NT2/D1 (cell line): ENCODE measurements around the gene ERBB4.

ENCODE experiments used
- DNase-seq: peaks from one replicate; pipeline ENCODE4 v3.0.0-alpha.2; 2011; ENCODE audit warnings: low read depth, low spot score
- H3K27me3 ChIP-seq: 2 replicates; pipeline ENCODE4 v1.6.0; 2011; ENCODE audit warnings: mild to moderate bottlenecking; ENCODE audit not compliant: insufficient read length, insufficient read depth
- H3K36me3 ChIP-seq: 2 replicates; pipeline ENCODE4 v1.6.1; 2011; ENCODE audit warnings: mild to moderate bottlenecking, low read length, mixed read lengths; ENCODE audit not compliant: insufficient read depth, insufficient read length
- H3K4me1 ChIP-seq: 2 replicates; pipeline ENCODE4 v1.5.1; 2011; ENCODE audit not compliant: insufficient read depth, insufficient read length
- H3K4me3 ChIP-seq: 2 replicates; pipeline ENCODE4 v1.5.1; 2011; ENCODE audit warnings: low read depth; ENCODE audit not compliant: insufficient read length
- H3K9ac ChIP-seq: 2 replicates; pipeline ENCODE4 v1.6.0; 2011; ENCODE audit warnings: low read depth; ENCODE audit not compliant: insufficient read length
- H3K9me3 ChIP-seq: 2 replicates; pipeline ENCODE4 v1.5.1; 2011; ENCODE audit warnings: mild to moderate bottlenecking, low read length; ENCODE audit not compliant: insufficient read depth
- SUZ12 ChIP-seq: IDR thresholded peaks from 2 replicates; pipeline ENCODE4 v1.6.1; 2011; ENCODE audit not compliant: insufficient read length, insufficient read depth; ENCODE audit errors: extremely low read depth
- YY1 ChIP-seq: IDR thresholded peaks from 2 replicates; pipeline ENCODE4 v1.6.1; 2011; ENCODE audit not compliant: insufficient read length, insufficient read depth
- ZNF274 ChIP-seq: IDR thresholded peaks from 2 replicates; pipeline ENCODE4 v1.6.1; 2011; ENCODE audit warnings: mild to moderate bottlenecking, low read depth, low read length

ERBB4 gene

DNA sequence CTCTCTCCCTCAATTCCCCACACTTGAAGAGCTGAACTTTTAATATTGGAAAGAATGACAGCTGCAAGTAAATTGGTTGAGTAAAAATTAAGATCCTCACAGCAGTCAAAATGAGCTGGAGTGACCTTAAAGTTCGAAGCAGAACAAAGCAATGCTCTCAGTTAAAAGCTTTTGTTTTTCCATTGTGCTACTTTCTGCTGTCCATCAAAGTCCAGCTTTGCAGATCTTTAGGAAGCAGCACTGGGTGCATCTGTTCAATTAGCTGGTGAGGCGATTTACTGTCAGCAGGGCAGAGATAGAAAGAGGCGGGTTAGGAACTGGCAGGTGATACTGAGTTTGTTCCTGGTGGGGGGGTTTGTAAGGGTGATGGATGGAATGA is 1147.4 kb downstream of the ERBB4 start:
- no peaks in the 10 kb centered on the region for H3K4me1 ChIP-seq
- no peak overlapping the region for H3K4me3 ChIP-seq
- H3K36me3 ChIP-seq = no peaks in the 10 kb centered on the region
- no peaks in the 10 kb centered on the region for H3K27me3 ChIP-seq
- no peak for DNase-seq
- no peak overlapping the region for H3K9ac ChIP-seq
- TF ChIP-seq SUZ12 = no peak
- TF ChIP-seq YY1 = no peak
- TF ChIP-seq ZNF274 = no peak
- no peaks in the 10 kb centered on the region for H3K9me3 ChIP-seq

DNA sequence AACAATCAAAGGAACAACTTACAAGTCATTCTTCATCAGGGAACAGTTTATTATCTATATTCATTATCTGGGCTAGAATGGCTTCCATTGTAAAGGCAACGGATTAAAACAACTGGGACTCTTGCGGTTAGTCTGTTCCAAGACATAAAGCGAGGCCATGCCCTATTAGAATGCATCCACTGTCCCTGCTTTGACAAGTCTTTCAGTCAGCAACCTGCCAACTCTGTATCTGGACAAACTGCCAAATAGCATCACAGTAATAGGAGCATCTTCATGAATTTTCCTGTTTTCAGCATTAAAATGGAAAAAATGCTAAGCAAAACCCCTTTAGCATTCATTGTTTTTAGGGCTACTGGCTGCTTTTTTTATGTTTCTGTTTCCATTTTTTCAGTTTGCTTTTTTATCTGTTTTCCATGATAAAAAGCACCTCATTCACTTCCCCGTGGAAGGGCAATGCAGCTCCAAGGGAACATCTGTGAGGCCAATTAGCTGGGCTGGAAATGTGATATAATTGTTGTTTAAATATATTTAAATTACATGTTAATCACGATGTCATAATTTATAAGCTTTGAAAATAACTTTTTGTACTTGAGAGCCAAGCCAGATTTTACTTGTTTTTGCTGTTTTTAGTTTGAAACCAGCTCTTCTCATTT is 1147.9 kb downstream of the ERBB4 start:
- no peaks in the 10 kb centered on the region for H3K36me3 ChIP-seq
- no peaks in the 10 kb centered on the region for H3K9me3 ChIP-seq
- no peak for DNase-seq
- no peak overlapping the region for H3K9ac ChIP-seq
- no peak for TF ChIP-seq ZNF274
- no peak for TF ChIP-seq YY1
- no peak for TF ChIP-seq SUZ12
- H3K27me3 ChIP-seq = no peaks in the 10 kb centered on the region
- no peaks in the 10 kb centered on the region for H3K4me1 ChIP-seq
- no peak overlapping the region for H3K4me3 ChIP-seq

DNA sequence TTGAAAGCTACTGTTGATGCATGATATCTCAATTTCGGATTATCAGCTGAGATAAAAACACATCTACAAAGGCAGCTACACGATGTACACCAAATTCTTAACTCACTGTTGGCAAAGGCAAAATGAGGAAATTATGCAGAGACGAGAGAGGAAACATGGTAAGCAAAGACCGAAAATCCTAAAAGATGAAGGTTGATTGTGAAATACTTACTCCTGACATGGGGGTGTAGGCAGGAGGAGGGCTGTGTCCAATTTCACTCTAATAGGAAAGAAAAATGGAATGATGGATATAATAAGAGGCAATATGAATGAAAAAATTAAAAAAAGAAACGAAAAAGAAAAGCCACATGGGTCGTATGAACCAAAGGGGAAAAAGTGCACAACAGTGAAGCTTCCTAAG is 1150.9 kb downstream of the ERBB4 start:
- no peaks in the 10 kb centered on the region for H3K4me1 ChIP-seq
- no peak overlapping the region for H3K4me3 ChIP-seq
- no peak for TF ChIP-seq ZNF274
- TF ChIP-seq YY1 = no peak
- TF ChIP-seq SUZ12 = no peak
- H3K9me3 ChIP-seq = no peaks in the 10 kb centered on the region
- H3K9ac ChIP-seq = no peak overlapping the region
- no peaks in the 10 kb centered on the region for H3K36me3 ChIP-seq
- H3K27me3 ChIP-seq = no peaks in the 10 kb centered on the region
- no peak for DNase-seq

DNA sequence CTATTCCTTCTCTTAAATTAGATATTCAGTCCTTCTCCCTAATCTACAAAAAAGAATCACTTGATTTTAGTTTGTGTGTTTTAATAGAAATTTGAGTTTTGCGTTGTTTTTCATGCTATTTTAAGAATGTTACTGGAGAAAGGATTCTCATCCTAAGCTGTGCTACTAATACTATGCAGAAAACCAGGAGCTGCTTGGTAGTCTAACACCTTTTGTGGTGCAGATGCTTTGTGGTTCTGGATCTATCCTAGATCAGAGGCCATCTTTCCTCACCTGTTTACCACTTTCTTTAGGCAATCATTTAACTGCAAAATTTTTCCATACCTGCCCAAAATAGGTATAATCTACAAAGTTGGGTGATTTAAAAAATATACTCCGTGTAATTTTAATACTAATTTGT is 1158.6 kb downstream of the ERBB4 start:
- no peak overlapping the region for H3K4me3 ChIP-seq
- no peak overlapping the region for H3K9ac ChIP-seq
- H3K4me1 ChIP-seq = no peaks in the 10 kb centered on the region
- TF ChIP-seq ZNF274 = no peak
- no peak for TF ChIP-seq SUZ12
- TF ChIP-seq YY1 = no peak
- H3K27me3 ChIP-seq = no peaks in the 10 kb centered on the region
- no peaks in the 10 kb centered on the region for H3K36me3 ChIP-seq
- no peak for DNase-seq
- H3K9me3 ChIP-seq = no peaks in the 10 kb centered on the region

DNA sequence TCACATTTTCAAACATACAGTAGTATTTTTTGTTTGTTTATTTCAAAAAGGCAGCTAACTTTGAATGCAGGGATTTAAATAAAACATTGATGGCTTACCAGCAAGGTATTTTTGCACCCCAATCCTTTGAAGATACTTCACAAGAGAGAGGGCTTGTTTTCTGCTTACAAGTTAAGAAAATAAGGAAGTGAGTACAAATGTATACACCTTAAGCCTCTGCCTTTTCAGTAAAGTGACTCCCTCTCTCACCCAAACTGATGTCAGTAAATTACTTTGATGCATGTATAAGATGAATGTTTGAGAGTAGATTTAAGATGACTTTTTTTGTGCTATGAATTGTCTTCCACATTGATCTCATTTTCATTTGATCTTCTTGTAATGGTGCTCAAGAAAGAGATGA is 1162.2 kb downstream of the ERBB4 start:
- Histone ChIP-seq H3K36me3 (no peaks in the 10 kb centered on the region), H3K9ac (no peak overlapping the region), H3K9me3 (no peaks in the 10 kb centered on the region), H3K4me1 (no peaks in the 10 kb centered on the region), H3K4me3 (no peak overlapping the region), H3K27me3 (no peaks in the 10 kb centered on the region)
- DNase-seq = no peak
- TF ChIP-seq ZNF274 (no peak), YY1 (no peak), SUZ12 (no peak)

DNA sequence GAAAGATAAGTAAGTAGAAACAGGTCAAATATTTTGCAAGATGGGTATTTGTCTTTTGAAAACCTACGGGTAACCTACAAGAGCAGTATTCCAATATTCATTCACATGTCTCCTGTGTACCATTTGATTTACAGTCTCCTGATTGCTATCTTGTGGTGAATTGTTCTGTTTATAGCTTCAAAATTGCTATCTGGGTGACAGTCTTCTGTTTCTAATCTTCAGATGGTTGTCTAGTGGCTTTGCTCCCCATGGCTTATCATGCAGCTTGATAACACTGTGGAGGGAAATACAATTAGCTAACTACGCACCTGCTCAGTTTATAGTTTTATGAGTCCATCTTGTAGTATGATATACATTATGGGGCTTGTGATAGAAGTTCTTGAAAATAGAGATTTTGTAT is 1165.4 kb downstream of the ERBB4 start:
- Histone ChIP-seq H3K27me3 (no peaks in the 10 kb centered on the region), H3K36me3 (no peaks in the 10 kb centered on the region), H3K9me3 (no peaks in the 10 kb centered on the region), H3K9ac (no peak overlapping the region), H3K4me1 (no peaks in the 10 kb centered on the region), H3K4me3 (no peak overlapping the region)
- TF ChIP-seq SUZ12 = no peak
- TF ChIP-seq ZNF274 = no peak
- TF ChIP-seq YY1 = no peak
- no peak for DNase-seq

DNA sequence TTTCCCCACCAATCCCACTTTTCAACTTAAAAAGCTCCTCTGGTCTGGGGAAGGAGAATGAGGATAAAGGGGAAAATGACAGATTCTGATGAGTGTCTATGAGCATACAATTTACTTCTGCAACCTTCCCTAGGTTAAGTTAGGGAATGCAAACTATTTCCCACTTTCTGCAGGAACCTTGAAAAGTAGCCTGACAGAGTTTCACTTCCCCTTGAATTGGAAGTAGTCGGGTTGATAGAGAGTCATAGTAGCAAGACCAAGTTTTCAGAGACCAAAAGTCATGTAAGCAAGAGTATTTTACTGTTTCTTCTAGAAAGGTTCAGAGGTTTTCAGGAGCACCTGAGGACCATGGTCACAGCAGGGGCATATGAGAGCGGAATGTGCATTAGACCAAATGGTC is 1167.1 kb downstream of the ERBB4 start:
- H3K9me3 ChIP-seq = no peaks in the 10 kb centered on the region
- no peaks in the 10 kb centered on the region for H3K27me3 ChIP-seq
- DNase-seq = no peak
- no peaks in the 10 kb centered on the region for H3K36me3 ChIP-seq
- no peak overlapping the region for H3K4me3 ChIP-seq
- TF ChIP-seq ZNF274 (no peak), SUZ12 (no peak), YY1 (no peak)
- no peaks in the 10 kb centered on the region for H3K4me1 ChIP-seq
- no peak overlapping the region for H3K9ac ChIP-seq

DNA sequence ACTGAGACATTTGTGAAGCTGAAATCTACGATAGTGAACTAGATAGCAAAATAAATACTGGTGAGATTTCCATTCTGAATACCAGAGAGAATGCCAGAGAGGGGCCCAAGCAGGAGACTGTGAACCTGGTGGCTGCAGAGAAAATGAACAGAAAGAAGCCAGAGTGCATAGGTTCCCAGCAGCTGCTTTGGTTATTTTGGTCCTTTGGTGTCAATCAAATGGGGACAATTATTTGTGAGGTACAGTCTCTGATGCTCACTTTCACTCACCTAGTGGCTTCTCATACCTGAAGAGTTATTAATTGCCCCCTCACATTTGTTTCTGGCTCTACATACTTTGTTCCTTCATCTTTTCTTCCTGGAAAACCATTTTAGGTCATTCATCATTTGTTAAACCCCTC is 1170.1 kb downstream of the ERBB4 start:
- H3K27me3 ChIP-seq = no peaks in the 10 kb centered on the region
- no peaks in the 10 kb centered on the region for H3K36me3 ChIP-seq
- DNase-seq = no peak
- no peak overlapping the region for H3K9ac ChIP-seq
- no peaks in the 10 kb centered on the region for H3K9me3 ChIP-seq
- H3K4me1 ChIP-seq = no peaks in the 10 kb centered on the region
- no peak for TF ChIP-seq SUZ12
- TF ChIP-seq ZNF274 = no peak
- no peak for TF ChIP-seq YY1
- no peak overlapping the region for H3K4me3 ChIP-seq
